PC-3 (cell line): Measurements from ENCODE around the gene TGM3. TPM values are rescaled to one million over a fixed set of nuclear protein-coding genes. Genes with fewer than 3 reads are reported as not detected.

Source experiments
- ATAC-seq: fragments of 200-7000 bp; cut with Tn5 transposase; 2 replicates; pipeline ENCODE4 v1.9.1; 2020; ENCODE audit warnings: mild to moderate bottlenecking, moderate library complexity
- BruUV-seq: library from RNA; stranded (reverse); fragments of 400-500 nt; replicated peaks from 2 replicates; lab custom pipeline; 2021; lab: Mats Ljungman, UMichigan
- CTCF ChIA-PET: fragments of 300-600 bp; sonication (Branson Sonifier 250); formaldehyde crosslinking; loops from one replicate; lab custom pipeline; 2022; ENCODE audit warnings: antibody characterized with exemption; lab: Charles Lee
- POLR2A ChIA-PET: fragments of 300-600 bp; sonication (Branson Sonifier 250); formaldehyde crosslinking; loops from one replicate; lab custom pipeline; 2022; ENCODE audit warnings: antibody characterized with exemption; ENCODE audit not compliant: unreplicated experiment; lab: Charles Lee
- DNase-seq: peaks from one replicate; pipeline ENCODE4 v3.0.0-alpha.2; 2015
- H2AFZ ChIP-seq: fragments of 300-600 bp; sonication (generic); 2 replicates; pipeline ENCODE4 v1.6.0; 2016; ENCODE audit warnings: antibody characterized with exemption, low read length
- H3F3A ChIP-seq: fragments of 300-600 bp; sonication (generic); one replicate; pipeline ENCODE4 v1.6.0; 2017; ENCODE audit warnings: antibody characterized with exemption, low read length, control low read depth, mild to moderate bottlenecking; ENCODE audit not compliant: unreplicated experiment
- H3K27ac ChIP-seq: fragments of 300-600 bp; sonication (generic); 2 replicates; pipeline ENCODE4 v1.5.1; 2016; ENCODE audit warnings: mild to moderate bottlenecking, low read length
- H3K27me3 ChIP-seq: fragments of 300-600 bp; sonication (generic); 2 replicates; pipeline ENCODE4 v1.6.1; 2016; ENCODE audit warnings: low read length, mixed read lengths
- H3K36me3 ChIP-seq: fragments of 300-600 bp; sonication (generic); 2 replicates; pipeline ENCODE4 v1.6.1; 2016; ENCODE audit warnings: low read depth, mixed run types, low read length, mixed read lengths
- H3K4me1 ChIP-seq: fragments of 300-600 bp; sonication (generic); 2 replicates; pipeline ENCODE4 v1.5.1; 2016; ENCODE audit warnings: low read length; ENCODE audit not compliant: insufficient read depth
- H3K4me2 ChIP-seq: fragments of 300-600 bp; sonication (generic); 2 replicates; pipeline ENCODE4 v1.6.0; 2016; ENCODE audit warnings: low read length
- H3K4me3 ChIP-seq: fragments of 300-600 bp; sonication (generic); 2 replicates; pipeline ENCODE4 v1.5.1; 2016; ENCODE audit warnings: mild to moderate bottlenecking, low read length, mixed read lengths
- H3K79me2 ChIP-seq: fragments of 300-600 bp; sonication (generic); 2 replicates; pipeline ENCODE4 v1.6.1; 2017; ENCODE audit warnings: low read length, mixed read lengths
- H3K9ac ChIP-seq: fragments of 300-600 bp; sonication (generic); 2 replicates; pipeline ENCODE4 v1.6.0; 2016; ENCODE audit warnings: mild to moderate bottlenecking, low read length
- H3K9me2 ChIP-seq: fragments of 300-600 bp; sonication (generic); replicated peaks from 2 replicates; pipeline ENCODE4 v1.6.1; 2016; ENCODE audit warnings: mixed run types, low read length, mixed read lengths
- H3K9me3 ChIP-seq: fragments of 300-600 bp; sonication (generic); 2 replicates; pipeline ENCODE4 v1.6.1; 2016; ENCODE audit warnings: low read length, mixed read lengths
- H4K20me1 ChIP-seq: fragments of 300-600 bp; sonication (generic); 2 replicates; pipeline ENCODE4 v1.6.1; 2016; ENCODE audit warnings: low read length, mixed read lengths
- EZH2 ChIP-seq: fragments of 300-600 bp; sonication (generic); IDR thresholded peaks from one replicate; pipeline ENCODE4 v1.6.1; 2017; ENCODE audit warnings: antibody characterized with exemption, mild to moderate bottlenecking, low read length; ENCODE audit not compliant: unreplicated experiment
- EZH2phosphoT487 ChIP-seq: fragments of 300-600 bp; sonication (generic); IDR thresholded peaks from 2 replicates; pipeline ENCODE4 v1.6.1; 2018; ENCODE audit warnings: mild to moderate bottlenecking, antibody characterized with exemption, low read length, borderline replicate concordance
- intact Hi-C: fragments of 100-400 bp; cut with micrococcal nuclease; formaldehyde crosslinking; loops from 2 replicates; pipeline ENCODE4 v1.9.0; 2023
- total RNA-seq: library from RNA; depleted of rRNA; stranded (reverse); fragments of >200 nt; gene quantifications from 2 replicates; pipeline ENCODE4 v1.2.3, GENCODE V29; 2014
- TF ChIP-seq, protein P1 (sequence below): fragments of 300-600 bp; sonication (generic); conservative IDR thresholded peaks from 2 replicates; pipeline ENCODE4 v1.5.1; 2017; ENCODE audit warnings: antibody characterized with exemption, low read depth, mild to moderate bottlenecking, low read length

The TGM3 gene
- total RNA-seq, 1 experiment from 2014 or later: not detected

DNA sequence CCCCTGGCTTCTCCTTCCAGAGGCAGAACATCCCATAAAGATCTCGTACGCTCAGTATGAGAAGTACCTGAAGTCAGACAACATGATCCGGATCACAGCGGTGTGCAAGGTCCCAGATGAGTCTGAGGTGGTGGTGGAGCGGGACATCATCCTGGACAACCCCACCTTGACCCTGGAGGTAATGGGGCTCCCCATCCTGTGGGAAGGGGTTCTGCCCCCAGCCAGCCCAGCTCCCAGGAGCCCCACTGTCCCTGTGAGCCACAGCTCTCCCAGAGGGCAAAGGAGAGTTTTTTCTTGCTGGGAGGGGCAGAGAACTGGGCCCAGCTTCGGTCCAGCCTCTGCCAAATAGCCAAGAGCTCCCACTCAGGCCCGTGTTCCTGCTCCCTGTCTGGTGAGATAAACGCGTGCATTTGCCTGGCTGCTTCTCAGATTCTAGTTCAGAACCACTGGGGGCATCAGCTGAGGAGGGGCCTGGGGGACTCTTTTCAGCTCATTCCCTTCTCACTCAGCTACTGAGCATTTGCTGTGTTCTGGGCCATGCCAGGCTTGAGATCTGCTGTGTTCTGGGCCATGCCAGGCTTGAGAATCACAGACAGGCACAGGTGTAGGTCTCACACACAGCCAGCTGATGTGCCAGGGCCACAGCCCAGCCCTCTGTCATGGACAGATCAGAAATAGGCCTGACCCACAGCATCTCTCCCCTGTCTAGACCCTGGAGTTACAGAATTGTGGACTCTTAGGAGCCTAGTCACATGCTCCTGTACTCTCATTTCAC lies 39.5 kb downstream of the TGM3 start:
- ChIA-PET CTCF (no interaction called here), POLR2A (no interaction called here)
- BruUV-seq: no TSS peak

DNA sequence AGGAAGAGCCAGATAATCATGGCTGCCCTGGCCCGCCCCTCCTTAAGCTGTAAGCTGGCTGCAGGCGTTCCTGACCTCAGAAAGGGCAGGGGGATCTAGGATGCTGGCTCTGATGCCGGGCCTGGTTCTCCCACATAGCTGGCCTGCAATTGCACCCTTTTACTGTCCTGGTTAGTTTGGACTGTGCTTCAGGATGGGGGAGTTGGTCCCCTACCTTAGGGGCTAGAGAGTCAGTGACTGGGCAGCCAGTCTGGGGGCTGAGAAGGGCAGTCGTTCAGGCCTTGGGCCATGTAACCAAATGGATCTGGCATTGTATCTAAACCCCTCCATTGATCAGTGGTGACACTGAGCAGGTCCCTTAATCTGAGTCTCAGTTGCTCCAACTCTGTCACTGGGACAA lies 40.7 kb downstream of the TGM3 start:
- no peak overlapping the region for H3K4me3 ChIP-seq
- H3K9ac ChIP-seq: no peak overlapping the region
- no peak for ATAC-seq
- no peaks in the 10 kb centered on the region for H3F3A ChIP-seq
- H3K36me3 ChIP-seq: no peaks in the 10 kb centered on the region
- no peak for DNase-seq
- peaks cover 93% of the 10 kb centered on the region for H3K27me3 ChIP-seq
- no peak overlapping the region for H3K4me2 ChIP-seq
- CTCF ChIA-PET: no interaction called here
- no peaks in the 10 kb centered on the region for H3K79me2 ChIP-seq
- H3K27ac ChIP-seq: no peak overlapping the region
- TF ChIP-seq EZH2phosphoT487 (no peak), EZH2 (no peak)
- TF ChIP-seq, protein P1, sequence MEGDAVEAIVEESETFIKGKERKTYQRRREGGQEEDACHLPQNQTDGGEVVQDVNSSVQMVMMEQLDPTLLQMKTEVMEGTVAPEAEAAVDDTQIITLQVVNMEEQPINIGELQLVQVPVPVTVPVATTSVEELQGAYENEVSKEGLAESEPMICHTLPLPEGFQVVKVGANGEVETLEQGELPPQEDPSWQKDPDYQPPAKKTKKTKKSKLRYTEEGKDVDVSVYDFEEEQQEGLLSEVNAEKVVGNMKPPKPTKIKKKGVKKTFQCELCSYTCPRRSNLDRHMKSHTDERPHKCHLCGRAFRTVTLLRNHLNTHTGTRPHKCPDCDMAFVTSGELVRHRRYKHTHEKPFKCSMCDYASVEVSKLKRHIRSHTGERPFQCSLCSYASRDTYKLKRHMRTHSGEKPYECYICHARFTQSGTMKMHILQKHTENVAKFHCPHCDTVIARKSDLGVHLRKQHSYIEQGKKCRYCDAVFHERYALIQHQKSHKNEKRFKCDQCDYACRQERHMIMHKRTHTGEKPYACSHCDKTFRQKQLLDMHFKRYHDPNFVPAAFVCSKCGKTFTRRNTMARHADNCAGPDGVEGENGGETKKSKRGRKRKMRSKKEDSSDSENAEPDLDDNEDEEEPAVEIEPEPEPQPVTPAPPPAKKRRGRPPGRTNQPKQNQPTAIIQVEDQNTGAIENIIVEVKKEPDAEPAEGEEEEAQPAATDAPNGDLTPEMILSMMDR: no peak
- intact Hi-C loops: no loop called here
- no peaks in the 10 kb centered on the region for H3K4me1 ChIP-seq
- H2AFZ ChIP-seq: no peak overlapping the region
- H3K9me3 ChIP-seq: no peaks in the 10 kb centered on the region
- no peaks in the 10 kb centered on the region for H3K9me2 ChIP-seq
- H4K20me1 ChIP-seq: no peaks in the 10 kb centered on the region
- POLR2A ChIA-PET: no interaction called here
- BruUV-seq: no TSS peak

More for the DNA sequence above, 39.5 kb downstream of the TGM3 start:
- ATAC-seq (no peak), DNase-seq (no peak)
- H3K79me2 ChIP-seq: no peaks in the 10 kb centered on the region
- H3K9me3 ChIP-seq: no peaks in the 10 kb centered on the region
- H3K9me2 ChIP-seq: no peaks in the 10 kb centered on the region
- no peak overlapping the region for H3K4me2 ChIP-seq
- intact Hi-C loops: no loop called here
- no peaks in the 10 kb centered on the region for H3K36me3 ChIP-seq
- H3K4me1 ChIP-seq: no peaks in the 10 kb centered on the region
- no peak overlapping the region for H3K27ac ChIP-seq
- H3K27me3 ChIP-seq: peaks cover 91% of the 10 kb centered on the region
- no peak overlapping the region for H2AFZ ChIP-seq
- no peaks in the 10 kb centered on the region for H3F3A ChIP-seq
- no peak overlapping the region for H3K4me3 ChIP-seq
- H3K9ac ChIP-seq: no peak overlapping the region
- no peaks in the 10 kb centered on the region for H4K20me1 ChIP-seq
- TF ChIP-seq, protein P1: no peak
- TF ChIP-seq EZH2phosphoT487 (no peak), EZH2 (no peak)

DNA sequence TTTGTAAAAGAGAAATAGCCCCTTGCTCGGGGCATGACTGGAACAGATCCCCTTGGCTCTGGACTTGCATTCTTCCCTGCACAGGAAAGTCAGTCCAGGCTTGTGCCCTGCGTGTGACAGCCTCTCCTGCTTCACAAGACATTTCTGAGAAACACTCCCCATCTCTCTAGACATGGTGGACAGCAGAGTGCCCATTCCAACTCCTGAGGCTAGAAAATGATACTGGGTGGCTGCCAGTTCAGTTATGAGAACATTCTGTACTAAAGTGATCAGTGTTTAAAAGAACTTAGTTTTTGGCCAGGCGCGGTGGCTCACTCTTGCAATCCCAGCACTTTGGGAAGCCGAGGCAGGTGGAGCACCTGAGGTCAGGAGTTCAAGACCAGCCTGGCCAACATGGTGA lies 41.3 kb downstream of the TGM3 start:
- POLR2A ChIA-PET: no interaction called here

More for the DNA sequence above, 41.3 kb downstream of the TGM3 start:
- Histone ChIP-seq H3K9me2 (no peaks in the 10 kb centered on the region), H3K9me3 (no peaks in the 10 kb centered on the region), H3K4me1 (no peaks in the 10 kb centered on the region), H2AFZ (no peak overlapping the region), H3K36me3 (no peaks in the 10 kb centered on the region), H3K27me3 (peaks cover 93% of the 10 kb centered on the region), H3K4me2 (no peak overlapping the region), H3K9ac (no peak overlapping the region), H4K20me1 (no peaks in the 10 kb centered on the region), H3K79me2 (no peaks in the 10 kb centered on the region), H3F3A (no peaks in the 10 kb centered on the region), H3K27ac (no peak overlapping the region), H3K4me3 (no peak overlapping the region)
- no TSS peak for BruUV-seq
- ATAC-seq (no peak), DNase-seq (no peak)
- intact Hi-C loops: no loop called here
- CTCF ChIA-PET: no interaction called here
- TF ChIP-seq EZH2phosphoT487: no peak
- TF ChIP-seq, protein P1: no peak
- TF ChIP-seq EZH2: no peak
